A549 (cell line): ENCODE measurements around the gene GIPR.

Source experiments
- BHLHE40 ChIP-seq: IDR thresholded peaks from 2 replicates; pipeline ENCODE4 v1.6.1; 2012; ENCODE audit warnings: low read depth, low read length, inconsistent platforms
- CBX2 ChIP-seq: fragments of 200-600 bp; sonication (generic); IDR thresholded peaks from 2 replicates; pipeline ENCODE4 v1.6.1; 2016; ENCODE audit warnings: low read depth, mild to moderate bottlenecking, borderline replicate concordance
- CBX8 ChIP-seq: fragments of 200-600 bp; sonication (generic); IDR thresholded peaks from 2 replicates; pipeline ENCODE4 v1.6.1; 2016
- CEBPB ChIP-seq, 2 experiments: fragments of >200 bp in 1 of 2; sonication (Bioruptor Twin) in 1 of 2; formaldehyde crosslinking in 1 of 2; IDR thresholded peaks; 2 replicates each; pipeline ENCODE4 v1.6.1; 2012 to 2016
- ELK1 ChIP-seq: fragments of 150-350 bp; IDR thresholded peaks from 2 replicates; pipeline ENCODE4 v1.6.1; 2014; ENCODE audit warnings: low read depth, mild to moderate bottlenecking, low read length
- EP300 ChIP-seq, 2 experiments: fragments of >200 bp; sonication (Bioruptor Twin); formaldehyde crosslinking; IDR thresholded peaks; 2 replicates in 1 of 2; 3 replicates in 1 of 2; pipeline ENCODE4 v1.6.1; 2016 to 2017
- MAX ChIP-seq: IDR thresholded peaks from 2 replicates; pipeline ENCODE4 v1.6.1; 2012
- POLR2A ChIP-seq: IDR thresholded peaks from 2 replicates; pipeline ENCODE4 v1.6.1; 2012; ENCODE audit warnings: mild to moderate bottlenecking, low read length
- RNF2 ChIP-seq: fragments of 200-600 bp; sonication (generic); IDR thresholded peaks from 2 replicates; pipeline ENCODE4 v1.6.1; 2016; ENCODE audit warnings: low read depth, mild to moderate bottlenecking, antibody characterized with exemption, moderate library complexity, borderline replicate concordance
- SMC3 ChIP-seq: fragments of >200 bp; sonication (Bioruptor Twin); formaldehyde crosslinking; IDR thresholded peaks from 3 replicates; pipeline ENCODE4 v1.6.1; 2018; ENCODE audit warnings: inconsistent platforms
- USF2 ChIP-seq: fragments of 450-650 bp; IDR thresholded peaks from 2 replicates; pipeline ENCODE4 v1.6.1; 2014; ENCODE audit warnings: antibody characterized with exemption
- TF ChIP-seq, protein P1 (sequence below): fragments of 200-600 bp; sonication (generic); IDR thresholded peaks from 2 replicates; pipeline ENCODE4 v1.6.1; 2016; ENCODE audit warnings: antibody characterized with exemption, mild to moderate bottlenecking, moderate library complexity
- TF ChIP-seq, protein P2 (sequence below): fragments of >200 bp; sonication (Bioruptor Twin); formaldehyde crosslinking; IDR thresholded peaks from 3 replicates; pipeline ENCODE4 v1.5.1; 2016

GRCh38 chr19:45730368-45731288 is 62.6 kb downstream of the GIPR start, which contains the start of gene FBXO46:
- TF ChIP-seq, protein P1, sequence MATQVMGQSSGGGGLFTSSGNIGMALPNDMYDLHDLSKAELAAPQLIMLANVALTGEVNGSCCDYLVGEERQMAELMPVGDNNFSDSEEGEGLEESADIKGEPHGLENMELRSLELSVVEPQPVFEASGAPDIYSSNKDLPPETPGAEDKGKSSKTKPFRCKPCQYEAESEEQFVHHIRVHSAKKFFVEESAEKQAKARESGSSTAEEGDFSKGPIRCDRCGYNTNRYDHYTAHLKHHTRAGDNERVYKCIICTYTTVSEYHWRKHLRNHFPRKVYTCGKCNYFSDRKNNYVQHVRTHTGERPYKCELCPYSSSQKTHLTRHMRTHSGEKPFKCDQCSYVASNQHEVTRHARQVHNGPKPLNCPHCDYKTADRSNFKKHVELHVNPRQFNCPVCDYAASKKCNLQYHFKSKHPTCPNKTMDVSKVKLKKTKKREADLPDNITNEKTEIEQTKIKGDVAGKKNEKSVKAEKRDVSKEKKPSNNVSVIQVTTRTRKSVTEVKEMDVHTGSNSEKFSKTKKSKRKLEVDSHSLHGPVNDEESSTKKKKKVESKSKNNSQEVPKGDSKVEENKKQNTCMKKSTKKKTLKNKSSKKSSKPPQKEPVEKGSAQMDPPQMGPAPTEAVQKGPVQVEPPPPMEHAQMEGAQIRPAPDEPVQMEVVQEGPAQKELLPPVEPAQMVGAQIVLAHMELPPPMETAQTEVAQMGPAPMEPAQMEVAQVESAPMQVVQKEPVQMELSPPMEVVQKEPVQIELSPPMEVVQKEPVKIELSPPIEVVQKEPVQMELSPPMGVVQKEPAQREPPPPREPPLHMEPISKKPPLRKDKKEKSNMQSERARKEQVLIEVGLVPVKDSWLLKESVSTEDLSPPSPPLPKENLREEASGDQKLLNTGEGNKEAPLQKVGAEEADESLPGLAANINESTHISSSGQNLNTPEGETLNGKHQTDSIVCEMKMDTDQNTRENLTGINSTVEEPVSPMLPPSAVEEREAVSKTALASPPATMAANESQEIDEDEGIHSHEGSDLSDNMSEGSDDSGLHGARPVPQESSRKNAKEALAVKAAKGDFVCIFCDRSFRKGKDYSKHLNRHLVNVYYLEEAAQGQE: no peak
- TF ChIP-seq, protein P2, sequence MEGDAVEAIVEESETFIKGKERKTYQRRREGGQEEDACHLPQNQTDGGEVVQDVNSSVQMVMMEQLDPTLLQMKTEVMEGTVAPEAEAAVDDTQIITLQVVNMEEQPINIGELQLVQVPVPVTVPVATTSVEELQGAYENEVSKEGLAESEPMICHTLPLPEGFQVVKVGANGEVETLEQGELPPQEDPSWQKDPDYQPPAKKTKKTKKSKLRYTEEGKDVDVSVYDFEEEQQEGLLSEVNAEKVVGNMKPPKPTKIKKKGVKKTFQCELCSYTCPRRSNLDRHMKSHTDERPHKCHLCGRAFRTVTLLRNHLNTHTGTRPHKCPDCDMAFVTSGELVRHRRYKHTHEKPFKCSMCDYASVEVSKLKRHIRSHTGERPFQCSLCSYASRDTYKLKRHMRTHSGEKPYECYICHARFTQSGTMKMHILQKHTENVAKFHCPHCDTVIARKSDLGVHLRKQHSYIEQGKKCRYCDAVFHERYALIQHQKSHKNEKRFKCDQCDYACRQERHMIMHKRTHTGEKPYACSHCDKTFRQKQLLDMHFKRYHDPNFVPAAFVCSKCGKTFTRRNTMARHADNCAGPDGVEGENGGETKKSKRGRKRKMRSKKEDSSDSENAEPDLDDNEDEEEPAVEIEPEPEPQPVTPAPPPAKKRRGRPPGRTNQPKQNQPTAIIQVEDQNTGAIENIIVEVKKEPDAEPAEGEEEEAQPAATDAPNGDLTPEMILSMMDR: no peak
- TF ChIP-seq USF2: no peak
- TF ChIP-seq BHLHE40: no peak
- TF ChIP-seq ELK1: no peak
- TF ChIP-seq CEBPB (IDR thresholded peaks at IDR 0.05): no peak; a peak in 1 of 4 replicates
- no peak for TF ChIP-seq CBX8
- TF ChIP-seq SMC3: no peak; the same call in 2 of the 3 replicates
- peak; percentile 75 for TF ChIP-seq POLR2A
- no peak for TF ChIP-seq EP300 (IDR thresholded peaks at IDR 0.05)
- no peak; the same call in 1 of the 2 replicates for TF ChIP-seq MAX
- no peak for TF ChIP-seq CBX2
- TF ChIP-seq RNF2: no peak
